HG02610 (cell line): ENCODE data around the gene CLOCK.

Source experiments
- ATAC-seq: cut with Tn5 transposase; IDR thresholded peaks from one replicate; pipeline ENCODE4 v1.9.1; 2021; ENCODE audit warnings: mild to moderate bottlenecking, moderate library complexity; ENCODE audit not compliant: unreplicated experiment

The CLOCK gene

DNA sequence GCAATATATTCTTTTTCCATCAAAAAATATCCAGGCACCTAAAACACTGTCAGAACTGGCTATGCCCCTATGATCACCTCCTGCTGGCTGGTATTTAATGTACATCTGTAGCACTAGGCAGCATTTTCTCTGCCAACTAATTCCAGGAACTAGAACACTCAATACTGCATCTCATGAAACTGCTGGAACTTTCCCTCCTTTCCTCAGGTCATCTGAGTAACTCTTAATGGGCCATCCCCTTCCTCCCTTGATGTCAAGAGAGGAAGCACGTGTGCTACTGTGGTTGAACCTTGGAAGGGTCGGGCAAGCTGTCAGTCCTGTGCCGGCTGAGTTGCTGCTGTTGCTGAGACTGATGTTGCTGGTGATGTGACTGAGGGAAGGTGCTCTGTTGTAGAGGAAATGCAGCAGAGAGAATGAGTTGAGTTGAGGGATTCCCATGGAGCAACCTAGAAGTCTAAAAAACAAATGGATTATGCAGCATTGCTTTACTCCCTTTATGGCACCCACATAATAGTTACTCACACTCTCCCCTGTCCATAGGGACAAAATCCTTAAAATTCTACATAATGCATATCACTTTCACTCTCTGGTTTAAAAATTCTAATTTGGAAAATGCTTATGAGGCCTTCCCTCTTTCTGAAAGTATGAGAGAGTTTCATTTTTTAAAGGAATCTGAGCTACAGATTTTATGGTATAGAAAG is 111.4 kb downstream of the CLOCK start:
- peak; percentile 96 for ATAC-seq

- no peak for ATAC-seq
These were observed 114.9 kb downstream of the CLOCK start for GRCh38 chr4:55431710-55432336.

DNA sequence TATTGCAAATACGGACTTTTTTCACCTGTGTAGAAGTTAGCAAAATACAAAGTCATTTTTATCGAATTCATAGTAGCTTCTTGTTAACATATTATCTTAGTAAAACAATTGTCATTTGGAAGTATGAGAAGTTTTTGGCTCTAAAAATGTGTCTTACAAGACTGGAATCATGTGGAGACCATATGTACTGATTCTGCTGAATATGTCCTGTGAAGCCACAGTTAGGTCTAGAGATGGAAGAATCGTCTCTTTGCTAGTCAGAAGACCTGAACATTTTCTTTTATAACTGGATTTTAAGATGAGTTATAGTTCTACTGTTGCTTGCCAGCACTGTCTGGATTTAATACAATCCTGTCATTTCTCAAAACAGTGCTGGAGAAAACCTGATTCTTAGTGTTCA is 121.9 kb downstream of the CLOCK start:
- no peak for ATAC-seq

DNA sequence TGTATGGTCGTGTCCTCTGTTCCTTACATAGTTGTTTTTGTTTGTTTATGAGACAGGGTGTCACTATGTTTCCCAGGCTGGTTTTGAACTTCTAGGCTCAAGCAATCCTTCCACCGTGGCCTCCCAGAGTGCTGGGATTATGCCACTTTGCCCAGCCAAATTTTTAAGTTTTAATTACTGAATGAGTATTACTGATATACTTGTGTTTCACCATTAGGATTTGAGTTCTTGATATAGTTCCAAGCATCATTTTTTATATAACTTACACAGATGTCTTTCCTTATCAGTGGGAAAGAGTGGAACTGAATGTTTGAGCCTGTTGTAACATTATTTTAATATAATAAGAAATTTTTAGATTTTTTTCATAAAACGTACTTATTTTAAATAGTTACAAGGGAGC is 130.5 kb downstream of the CLOCK start:
- no peak for ATAC-seq

GRCh38 chr4:55411621-55412020 is 135.1 kb downstream of the CLOCK start:
- no peak for ATAC-seq

GRCh38 chr4:55410431-55410830 is 136.3 kb downstream of the CLOCK start:
- no peak for ATAC-seq

- peak; percentile 67 for ATAC-seq
These were observed 137.1 kb downstream of the CLOCK start for GRCh38 chr4:55409468-55410171.

GRCh38 chr4:55407764-55408163 is 138.9 kb downstream of the CLOCK start:
- no peak for ATAC-seq

- ATAC-seq = no peak
These were observed 139.6 kb downstream of the CLOCK start for GRCh38 chr4:55407119-55407518.

DNA sequence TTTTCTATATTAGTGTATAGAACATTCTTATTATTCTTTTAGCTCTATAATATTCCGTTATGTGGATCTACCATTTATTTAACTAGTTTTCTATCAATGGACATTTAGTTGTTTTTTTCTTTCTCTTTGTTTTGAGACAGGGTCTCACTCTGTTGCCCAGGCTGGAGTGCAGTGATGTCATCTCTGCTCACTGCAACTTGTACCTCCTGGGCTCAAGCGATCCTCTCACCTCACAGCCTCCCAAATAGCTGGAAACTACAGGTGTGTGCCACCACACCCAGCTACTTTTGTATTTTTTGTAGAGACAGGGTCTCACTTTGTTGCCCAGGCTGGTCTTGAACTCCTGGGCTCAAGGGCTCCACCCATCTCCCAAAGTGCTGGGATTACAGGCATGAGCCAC is 140.2 kb downstream of the CLOCK start:
- no peak for ATAC-seq

- no peak for ATAC-seq
These were observed 141.6 kb downstream of the CLOCK start for GRCh38 chr4:55405073-55405472.

GRCh38 chr4:55399581-55399980 is 147.1 kb downstream of the CLOCK start:
- ATAC-seq = no peak

DNA sequence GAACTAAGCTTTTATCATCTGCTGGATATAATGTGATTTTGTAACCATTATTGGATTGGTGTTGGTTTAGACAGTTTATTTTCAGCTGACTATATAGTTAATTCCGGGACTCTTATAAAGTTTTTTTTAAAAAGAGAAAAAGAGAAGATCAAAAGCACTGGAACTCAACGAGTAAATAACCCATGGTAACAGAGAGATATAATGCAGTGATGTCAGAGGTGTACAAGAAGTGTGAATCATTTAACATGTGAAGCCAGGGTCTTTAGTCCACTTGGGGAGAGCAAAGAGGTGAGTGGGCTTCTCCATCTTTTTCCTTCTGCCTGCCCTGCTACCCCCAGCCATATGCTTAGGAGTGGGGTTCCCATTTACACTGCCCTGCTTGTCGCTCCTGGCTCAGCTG is 147.7 kb downstream of the CLOCK start:
- ATAC-seq = no peak

GRCh38 chr4:55398461-55398860 is 148.2 kb downstream of the CLOCK start:
- no peak for ATAC-seq

GRCh38 chr4:55397520-55398321 is 149.0 kb downstream of the CLOCK start:
- ATAC-seq = no peak

DNA sequence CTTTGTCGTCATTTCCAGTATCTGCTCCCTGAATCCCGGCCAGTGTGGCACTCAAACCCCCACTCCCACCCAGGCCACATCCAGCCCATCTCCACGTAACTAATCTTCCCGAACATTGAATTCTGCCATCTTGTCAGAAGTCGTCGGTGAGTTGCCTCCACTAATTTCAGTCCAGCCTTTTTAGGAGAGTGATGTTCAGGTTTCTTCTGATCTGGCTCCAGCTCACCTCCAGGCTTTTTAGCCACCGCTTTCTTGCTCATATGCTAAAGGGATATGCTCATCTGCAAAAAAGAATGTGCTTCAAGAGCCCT is 149.6 kb downstream of the CLOCK start:
- no peak for ATAC-seq

- ATAC-seq = peak; percentile 31
These were observed 150.2 kb downstream of the CLOCK start for GRCh38 chr4:55396308-55397125.

- peak; percentile 95 for ATAC-seq
These were observed 151.0 kb downstream of the CLOCK start, which contains the start of gene TMEM165 for GRCh38 chr4:55395529-55396307. TMEM165 (plus strand) TSS chr4:55395957; CDS start chr4:55396190, 233 bp downstream.

GRCh38 chr4:55395218-55395528 is 151.5 kb downstream of the CLOCK start:
- ATAC-seq = peak; percentile 0
